IMR-90 (cell line): Measurements from ENCODE around the gene MRE11. TPM values are rescaled to one million over a fixed set of nuclear protein-coding genes. Genes with fewer than 3 reads are reported as not detected.

ENCODE experiments used
- ATAC-seq: fragments of 200-7000 bp; cut with Tn5 transposase; 2 replicates; pipeline ENCODE4 v1.9.1; 2020; ENCODE audit warnings: low read depth, mild to moderate bottlenecking, moderate library complexity
- BruUV-seq: library from RNA; stranded (reverse); fragments of 400-500 nt; replicated peaks from 2 replicates; lab custom pipeline; 2021; lab: Mats Ljungman, UMichigan
- CTCF ChIA-PET: fragments of 300-600 bp; formaldehyde crosslinking; extraction: SDS; loops from one replicate; lab custom pipeline; 2021; ENCODE audit warnings: antibody characterized with exemption; lab: Yijun Ruan, JAX
- POLR2A ChIA-PET: fragments of 300-600 bp; sonication (Branson Sonifier 250); formaldehyde crosslinking; loops from one replicate; lab custom pipeline; 2022; ENCODE audit warnings: antibody characterized with exemption; ENCODE audit not compliant: unreplicated experiment; lab: Charles Lee
- DNase-seq: peaks from one replicate; pipeline ENCODE4 v3.0.0; 2013
- H2AFZ ChIP-seq: replicated peaks from 2 replicates; pipeline ENCODE3; 2013; ENCODE audit warnings: low read length, mild to moderate bottlenecking; ENCODE audit not compliant: poor library complexity
- H2AK5ac ChIP-seq: 2 replicates; pipeline ENCODE4 v1.6.1; 2013; ENCODE audit warnings: low read depth, low read length, inconsistent platforms
- H2AK9ac ChIP-seq: replicated peaks from 2 replicates; pipeline ENCODE3; 2013; ENCODE audit warnings: mild to moderate bottlenecking, low read depth, low read length, moderate library complexity; ENCODE audit not compliant: poor library complexity
- H2BK120ac ChIP-seq: 2 replicates; pipeline ENCODE4 v1.6.1; 2013; ENCODE audit warnings: low read depth, low read length, inconsistent platforms
- H2BK15ac ChIP-seq: 3 replicates; pipeline ENCODE4 v1.6.1; 2013; ENCODE audit warnings: low read depth, low read length, inconsistent platforms
- H2BK20ac ChIP-seq: 2 replicates; pipeline ENCODE4 v1.6.1; 2013; ENCODE audit warnings: low read depth, mild to moderate bottlenecking, inconsistent platforms, low read length, moderate library complexity
- H2BK5ac ChIP-seq: 2 replicates; pipeline ENCODE4 v1.6.1; 2013; ENCODE audit warnings: mild to moderate bottlenecking, low read depth, low read length, inconsistent platforms; ENCODE audit not compliant: poor library complexity, severe bottlenecking
- H3K14ac ChIP-seq: replicated peaks from 2 replicates; pipeline ENCODE4 v1.6.1; 2013; ENCODE audit warnings: low read depth, low read length, inconsistent platforms
- H3K18ac ChIP-seq: 2 replicates; pipeline ENCODE4 v1.6.1; 2013; ENCODE audit warnings: low read depth, low read length, control low read depth
- H3K23ac ChIP-seq: 2 replicates; pipeline ENCODE4 v1.6.1; 2013; ENCODE audit warnings: low read depth, low read length, inconsistent platforms
- H3K27ac ChIP-seq: 2 replicates; pipeline ENCODE4 v1.5.1; 2013; ENCODE audit warnings: mild to moderate bottlenecking, control low read depth, low read length; ENCODE audit not compliant: insufficient read depth
- H3K27me3 ChIP-seq: 2 replicates; pipeline ENCODE4 v1.6.1; 2013; ENCODE audit warnings: low read length; ENCODE audit not compliant: control insufficient read depth, insufficient read depth
- H3K36me3 ChIP-seq: 2 replicates; pipeline ENCODE4 v1.6.1; 2013; ENCODE audit warnings: low read length, mixed read lengths; ENCODE audit not compliant: control insufficient read depth, insufficient read depth
- H3K4ac ChIP-seq: 2 replicates; pipeline ENCODE4 v1.6.1; 2013; ENCODE audit warnings: low read depth, low read length, inconsistent platforms
- H3K4me1 ChIP-seq: 2 replicates; pipeline ENCODE4 v1.6.1; 2013; ENCODE audit warnings: low read length, mixed read lengths; ENCODE audit not compliant: control insufficient read depth, insufficient read depth
- H3K4me2 ChIP-seq: 2 replicates; pipeline ENCODE4 v1.6.1; 2013; ENCODE audit warnings: low read depth, mild to moderate bottlenecking, control low read depth, low read length, moderate library complexity
- H3K4me3 ChIP-seq: 2 replicates; pipeline ENCODE4 v1.5.1; 2013; ENCODE audit warnings: low read depth, mild to moderate bottlenecking, control low read depth, low read length, moderate library complexity; ENCODE audit not compliant: insufficient read depth
- H3K56ac ChIP-seq: 2 replicates; pipeline ENCODE4 v1.6.1; 2013; ENCODE audit warnings: low read length, inconsistent platforms; ENCODE audit not compliant: insufficient read depth; ENCODE audit errors: extremely low read depth
- H3K79me1 ChIP-seq, 2 experiments: 2 replicates each; pipeline ENCODE4 v1.6.1; 2013; ENCODE audit warnings: low read length in 2 of 2, inconsistent platforms in 1 of 2, low read depth in 1 of 2
- H3K9ac ChIP-seq: 2 replicates; pipeline ENCODE4 v1.6.1; 2013; ENCODE audit warnings: low read depth, low read length, control low read depth
- H3K9me1 ChIP-seq: 2 replicates; pipeline ENCODE4 v1.6.1; 2013; ENCODE audit warnings: low read length, inconsistent platforms; ENCODE audit not compliant: insufficient read depth
- H3K9me3 ChIP-seq: 2 replicates; pipeline ENCODE4 v1.6.1; 2013; ENCODE audit warnings: low read length; ENCODE audit not compliant: control insufficient read depth, insufficient read depth
- H4K20me1 ChIP-seq: 2 replicates; pipeline ENCODE4 v1.6.1; 2013; ENCODE audit warnings: low read length, inconsistent platforms; ENCODE audit not compliant: insufficient read depth
- H4K5ac ChIP-seq: 2 replicates; pipeline ENCODE4 v1.6.1; 2013; ENCODE audit warnings: mild to moderate bottlenecking, low read depth, low read length, control low read depth
- H4K8ac ChIP-seq, 2 experiments: 2 replicates each; pipeline ENCODE4 v1.6.1; 2013; ENCODE audit warnings: low read depth in 2 of 2, low read length in 2 of 2, control low read depth in 1 of 2, inconsistent platforms in 1 of 2
- H4K91ac ChIP-seq: 2 replicates; pipeline ENCODE4 v1.6.1; 2013; ENCODE audit warnings: low read depth, low read length, inconsistent platforms; ENCODE audit not compliant: insufficient read depth
- CTCF ChIP-seq: conservative IDR thresholded peaks from 2 replicates; pipeline ENCODE4 v1.5.1; 2012; ENCODE audit warnings: mild to moderate bottlenecking, low read depth, low read length, improper control_type of control experiment
- POLR2A ChIP-seq: IDR thresholded peaks from 2 replicates; pipeline ENCODE4 v1.6.1; 2012; ENCODE audit warnings: mild to moderate bottlenecking, low read depth, low read length
- RAD21 ChIP-seq: IDR thresholded peaks from 2 replicates; pipeline ENCODE4 v1.6.1; 2012; ENCODE audit warnings: low read length, improper control_type of control experiment
- SMC3 ChIP-seq: fragments of 150-350 bp; IDR thresholded peaks from 2 replicates; pipeline ENCODE4 v1.6.1; 2016; ENCODE audit warnings: low read depth, mild to moderate bottlenecking, antibody characterized with exemption, low read length, moderate library complexity
- WGBS, 2 experiments: methylation state at CpG; one replicate each; pipeline versions ENCODE4 v1.1.5 to v1.1.7; 2013; ENCODE audit warnings: missing lambda C conversion rate in 2 of 2; ENCODE audit not compliant: insufficient read length in 1 of 2; ENCODE audit errors: extremely low coverage in 2 of 2; 5-methylcytosine and 5-hydroxymethylcytosine counted together
- dilution Hi-C: fragments of 300-500 bp; cut with HindIII; formaldehyde crosslinking; loops from one replicate; pipeline ENCODE4 v1.14.3; 2018; ENCODE audit warnings: low sequenced_read_pairs; ENCODE audit not compliant: unreplicated experiment
- in situ Hi-C: fragments of 300-500 bp; cut with MboI; formaldehyde crosslinking; loops from 3 replicates; pipeline ENCODE4 v1.14.3; 2019; ENCODE audit warnings: low sequenced_read_pairs, inconsistent platforms, mixed read lengths
- intact Hi-C: fragments of 100-400 bp; cut with micrococcal nuclease; formaldehyde crosslinking; loops from 2 replicates; pipeline ENCODE4 v1.10.0; 2022
- polyA plus RNA-seq, 3 experiments: library from polyadenylated mRNA; depleted of rRNA; stranded (reverse); fragments of >200 nt; gene quantifications; 2 replicates each; pipeline ENCODE4 v1.2.3, GENCODE V29; 2012; ENCODE audit warnings: low replicate concordance in 1 of 3
- total RNA-seq: library from RNA; depleted of rRNA; stranded (reverse); fragments of >200 nt; gene quantifications from 2 replicates; pipeline ENCODE4 v1.2.3, GENCODE V29; 2012

The MRE11 gene
- total and polyA plus RNA-seq, 2 of the 4 experiments (the other 2 are of a cell fraction): 9.0 to 15.6 TPM

GRCh38 chr11:94417386-94417987 is 76.2 kb downstream of the MRE11 start:
- Histone ChIP-seq H3K18ac (no peak overlapping the region), H3K36me3 (no peaks in the 10 kb centered on the region), H2BK5ac (no peak overlapping the region), H2AFZ (no peak overlapping the region), H2BK15ac (no peak overlapping the region), H3K27ac (no peak overlapping the region), H2AK9ac (no peak overlapping the region), H3K4me3 (no peak overlapping the region), H4K20me1 (no peaks in the 10 kb centered on the region), H2AK5ac (no peak overlapping the region), H3K9me1 (no peaks in the 10 kb centered on the region), H3K4me1 (no peaks in the 10 kb centered on the region), H4K8ac (no peak overlapping the region), H4K5ac (no peak overlapping the region), H2BK120ac (no peak overlapping the region), H3K4me2 (no peak overlapping the region), H2BK20ac (no peak overlapping the region), H3K27me3 (no peaks in the 10 kb centered on the region), H3K9ac (no peak overlapping the region), H4K91ac (no peak overlapping the region), H3K4ac (no peak overlapping the region), H3K9me3 (no peaks in the 10 kb centered on the region), H3K79me1 (no peaks in the 10 kb centered on the region), H3K14ac (no peak overlapping the region), H3K56ac (no peak overlapping the region), H3K23ac (no peak overlapping the region)
- ATAC-seq: peak; percentile 73
- POLR2A ChIA-PET: no interaction called here
- dilution Hi-C loops: no loop called here
- TF ChIP-seq POLR2A: no peak
- peak; percentile 70 for TF ChIP-seq CTCF
- peak; percentile 82 for TF ChIP-seq SMC3
- TF ChIP-seq RAD21: peak; percentile 70
- peak; percentile 59 for DNase-seq
- TSS peak; percentile 58 for BruUV-seq
- CTCF ChIA-PET: interaction anchor here (0.6 to 4.2 kb wide), 10 partner anchors 11 to 522 kb away, joined by 3 to 15 read pairs (median 3); no protein-coding TSS in a partner anchor
- no CpG with 5 or more reads among the region's 4 CpGs for WGBS, 2 experiments
- intact Hi-C loops: loop anchor here (1.0 kb wide), 3 partner anchors 234 to 522 kb away; no protein-coding TSS in a partner anchor
- in situ Hi-C loops: no loop called here
